ENCODE data around the gene TMEM95.

DNA sequence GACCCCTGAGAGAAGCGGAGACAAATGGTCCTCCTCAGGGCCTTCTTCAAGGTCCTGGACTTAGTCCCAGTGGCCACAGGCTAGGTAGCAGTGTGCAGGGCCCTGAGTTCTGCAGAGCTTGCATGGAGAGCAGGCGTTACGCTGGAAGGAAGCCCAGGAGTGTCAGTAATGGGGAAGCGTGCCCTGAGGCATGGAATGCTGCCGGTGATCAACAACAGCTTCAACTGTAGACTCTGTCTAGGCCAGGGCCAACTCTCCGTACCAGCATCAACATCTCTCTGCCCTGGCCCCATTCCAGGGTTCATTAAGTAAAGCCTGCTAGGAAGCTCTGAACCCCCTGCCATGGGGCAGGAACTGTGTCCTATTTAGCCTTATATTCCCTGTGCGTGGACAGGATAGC, 25.4 kb downstream of the TMEM95 start:
- TF ChIP-seq EZH2 (IDR thresholded peaks at IDR 0.05; ENCODE audit: low read depth, unreplicated experiment) (no peak), POLR2AphosphoS5 (IDR thresholded peaks at IDR 0.05; ENCODE audit: low read depth) (no peak), EZH2phosphoT487 (IDR thresholded peaks at IDR 0.05; ENCODE audit: unreplicated experiment) (no peak), JUNB (IDR thresholded peaks at IDR 0.05; ENCODE audit: unreplicated experiment) (no peak), ZNF114 (CRISPR knock-in tag; IDR thresholded peaks at IDR 0.05) (no peak), CREB1 (CRISPR knock-in tag; IDR thresholded peaks at IDR 0.05; ENCODE audit: low read depth) (no peak)
- TF ChIP-seq, protein P1, sequence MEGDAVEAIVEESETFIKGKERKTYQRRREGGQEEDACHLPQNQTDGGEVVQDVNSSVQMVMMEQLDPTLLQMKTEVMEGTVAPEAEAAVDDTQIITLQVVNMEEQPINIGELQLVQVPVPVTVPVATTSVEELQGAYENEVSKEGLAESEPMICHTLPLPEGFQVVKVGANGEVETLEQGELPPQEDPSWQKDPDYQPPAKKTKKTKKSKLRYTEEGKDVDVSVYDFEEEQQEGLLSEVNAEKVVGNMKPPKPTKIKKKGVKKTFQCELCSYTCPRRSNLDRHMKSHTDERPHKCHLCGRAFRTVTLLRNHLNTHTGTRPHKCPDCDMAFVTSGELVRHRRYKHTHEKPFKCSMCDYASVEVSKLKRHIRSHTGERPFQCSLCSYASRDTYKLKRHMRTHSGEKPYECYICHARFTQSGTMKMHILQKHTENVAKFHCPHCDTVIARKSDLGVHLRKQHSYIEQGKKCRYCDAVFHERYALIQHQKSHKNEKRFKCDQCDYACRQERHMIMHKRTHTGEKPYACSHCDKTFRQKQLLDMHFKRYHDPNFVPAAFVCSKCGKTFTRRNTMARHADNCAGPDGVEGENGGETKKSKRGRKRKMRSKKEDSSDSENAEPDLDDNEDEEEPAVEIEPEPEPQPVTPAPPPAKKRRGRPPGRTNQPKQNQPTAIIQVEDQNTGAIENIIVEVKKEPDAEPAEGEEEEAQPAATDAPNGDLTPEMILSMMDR (conservative IDR thresholded peaks at IDR 0.05; ENCODE audit: low read depth in 2 of 2) = no peak
- TF ChIP-seq, protein P2, sequence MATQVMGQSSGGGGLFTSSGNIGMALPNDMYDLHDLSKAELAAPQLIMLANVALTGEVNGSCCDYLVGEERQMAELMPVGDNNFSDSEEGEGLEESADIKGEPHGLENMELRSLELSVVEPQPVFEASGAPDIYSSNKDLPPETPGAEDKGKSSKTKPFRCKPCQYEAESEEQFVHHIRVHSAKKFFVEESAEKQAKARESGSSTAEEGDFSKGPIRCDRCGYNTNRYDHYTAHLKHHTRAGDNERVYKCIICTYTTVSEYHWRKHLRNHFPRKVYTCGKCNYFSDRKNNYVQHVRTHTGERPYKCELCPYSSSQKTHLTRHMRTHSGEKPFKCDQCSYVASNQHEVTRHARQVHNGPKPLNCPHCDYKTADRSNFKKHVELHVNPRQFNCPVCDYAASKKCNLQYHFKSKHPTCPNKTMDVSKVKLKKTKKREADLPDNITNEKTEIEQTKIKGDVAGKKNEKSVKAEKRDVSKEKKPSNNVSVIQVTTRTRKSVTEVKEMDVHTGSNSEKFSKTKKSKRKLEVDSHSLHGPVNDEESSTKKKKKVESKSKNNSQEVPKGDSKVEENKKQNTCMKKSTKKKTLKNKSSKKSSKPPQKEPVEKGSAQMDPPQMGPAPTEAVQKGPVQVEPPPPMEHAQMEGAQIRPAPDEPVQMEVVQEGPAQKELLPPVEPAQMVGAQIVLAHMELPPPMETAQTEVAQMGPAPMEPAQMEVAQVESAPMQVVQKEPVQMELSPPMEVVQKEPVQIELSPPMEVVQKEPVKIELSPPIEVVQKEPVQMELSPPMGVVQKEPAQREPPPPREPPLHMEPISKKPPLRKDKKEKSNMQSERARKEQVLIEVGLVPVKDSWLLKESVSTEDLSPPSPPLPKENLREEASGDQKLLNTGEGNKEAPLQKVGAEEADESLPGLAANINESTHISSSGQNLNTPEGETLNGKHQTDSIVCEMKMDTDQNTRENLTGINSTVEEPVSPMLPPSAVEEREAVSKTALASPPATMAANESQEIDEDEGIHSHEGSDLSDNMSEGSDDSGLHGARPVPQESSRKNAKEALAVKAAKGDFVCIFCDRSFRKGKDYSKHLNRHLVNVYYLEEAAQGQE (IDR thresholded peaks at IDR 0.05; ENCODE audit: unreplicated experiment) = no peak

All from GM23338 (cell line).